K562 (cell line): Measurements from ENCODE around the gene KIRREL1. TPM values are rescaled to one million over a fixed set of nuclear protein-coding genes. Genes with fewer than 3 reads are reported as not detected.

ENCODE experiments used
- ATAC-seq: fragments of 200-7000 bp; cut with Tn5 transposase; 3 replicates; pipeline ENCODE4 v1.9.1; 2020; ENCODE audit warnings: moderate library complexity
- BruUV-seq: library from RNA; stranded (reverse); fragments of 400-500 nt; replicated peaks from 2 replicates; lab custom pipeline; 2021; lab: Mats Ljungman, UMichigan
- CTCF ChIA-PET: fragments of 300-600 bp; formaldehyde crosslinking; extraction: SDS; loops from one replicate; lab custom pipeline; 2021; ENCODE audit warnings: low intra/inter-chr PET ratio; lab: Yijun Ruan, JAX
- POLR2A ChIA-PET: fragments of 300-600, 350-650 bp; sonication (Branson Sonifier 250); formaldehyde crosslinking; extraction: SDS; loops from one replicate; lab custom pipeline; 2021; ENCODE audit warnings: antibody characterized with exemption, inconsistent platforms; lab: Yijun Ruan, JAX
- DNase-seq, 4 experiments: peaks; one replicate each; pipeline versions ENCODE4 v3.0.0 to v3.0.0-alpha.2; 2011 to 2018; ENCODE audit warnings: low spot score in 3 of 4, mixed read lengths in 3 of 4; ENCODE audit errors: extremely low read depth in 1 of 4
- FAIRE-seq: peaks from 2 replicates; lab custom pipeline; 2011; peaks lifted over from hg19 to GRCh38; lab: Jason Lieb, UNC
- H2AFZ ChIP-seq: 2 replicates; pipeline ENCODE4 v1.6.0; 2011; ENCODE audit warnings: low read depth, low read length, control low read depth, inconsistent platforms
- H3K27ac ChIP-seq: fragments of 200-600 bp; 3 replicates; pipeline ENCODE4 v1.8.0; 2011; ENCODE audit warnings: low read depth, mild to moderate bottlenecking, control low read depth, inconsistent platforms, low read length, moderate library complexity, mixed read lengths; ENCODE audit errors: extremely low read depth
- H3K27me3 ChIP-seq, 2 experiments: fragments of 300-600 bp in 1 of 2; 2 replicates in 1 of 2; 3 replicates in 1 of 2; pipeline versions ENCODE4 v1.6.0 to v1.8.0; 2011; ENCODE audit warnings: inconsistent platforms in 2 of 2, low read length in 2 of 2, mild to moderate bottlenecking in 1 of 2, mixed read lengths in 1 of 2, moderate library complexity in 1 of 2; ENCODE audit not compliant: control insufficient read depth in 2 of 2, insufficient read depth in 2 of 2
- H3K36me3 ChIP-seq: fragments of 300-600 bp; 3 replicates; pipeline ENCODE4 v1.8.0; 2011; ENCODE audit warnings: mild to moderate bottlenecking, low read length, inconsistent platforms; ENCODE audit not compliant: control insufficient read depth, insufficient read depth
- H3K4me1 ChIP-seq, 2 experiments: fragments of 200-600 bp in 1 of 2; replicated peaks in 1 of 2; 2 replicates in 1 of 2; 3 replicates in 1 of 2; pipeline versions ENCODE4 v1.5.1 to v1.8.0; 2011; ENCODE audit warnings: inconsistent platforms in 2 of 2, low read length in 2 of 2, mild to moderate bottlenecking in 1 of 2, mixed read lengths in 1 of 2, moderate library complexity in 1 of 2; ENCODE audit not compliant: control insufficient read depth in 2 of 2, insufficient read depth in 2 of 2
- H3K4me2 ChIP-seq: 2 replicates; pipeline ENCODE4 v1.6.1; 2011; ENCODE audit warnings: low read length, control low read depth, inconsistent platforms, mixed read lengths; ENCODE audit not compliant: insufficient read depth
- H3K4me3 ChIP-seq: fragments of 200-600 bp; sonication (generic), shearing (Covaris generic); 2 replicates; pipeline ENCODE4 v1.5.1; 2016; ENCODE audit warnings: control low read depth, inconsistent platforms
- H3K79me2 ChIP-seq: fragments of 200-600 bp; 3 replicates; pipeline ENCODE4 v1.8.0; 2011; ENCODE audit warnings: low read length, inconsistent platforms; ENCODE audit not compliant: control insufficient read depth, insufficient read depth
- H3K9ac ChIP-seq, 2 experiments: 2 replicates each; pipeline versions ENCODE4 v1.6.0 to v1.6.1; 2011; ENCODE audit warnings: low read depth in 2 of 2, low read length in 2 of 2, control low read depth in 1 of 2, inconsistent platforms in 1 of 2, mild to moderate bottlenecking in 1 of 2, mixed read lengths in 1 of 2; ENCODE audit not compliant: insufficient read depth in 1 of 2
- H3K9me1 ChIP-seq: one replicate; pipeline ENCODE4 v1.6.0; 2011; ENCODE audit warnings: inconsistent platforms, mild to moderate bottlenecking, low read length, moderate library complexity; ENCODE audit not compliant: control insufficient read depth, insufficient read depth
- H3K9me3 ChIP-seq: replicated peaks from 2 replicates; pipeline ENCODE4 v1.5.1; 2011; ENCODE audit warnings: low read depth, low read length, inconsistent platforms; ENCODE audit not compliant: control insufficient read depth, insufficient read depth
- H4K20me1 ChIP-seq: replicated peaks from 2 replicates; pipeline ENCODE4 v1.6.1; 2011; ENCODE audit warnings: low read length, inconsistent platforms, mixed read lengths; ENCODE audit not compliant: control insufficient read depth, insufficient read depth
- CTCF ChIP-seq, 3 experiments: IDR thresholded peaks in 2 of 3; conservative IDR thresholded peaks in 1 of 3; 2 replicates each; pipeline ENCODE4 v1.5.1; 2011 to 2012; ENCODE audit warnings: low read length in 3 of 3, mild to moderate bottlenecking in 3 of 3, control low read depth in 2 of 3, improper control_type of control experiment in 1 of 3, inconsistent platforms in 1 of 3, low read depth in 1 of 3, mixed read lengths in 1 of 3, moderate library complexity in 1 of 3; ENCODE audit not compliant: insufficient read depth in 2 of 3
- SMC3 ChIP-seq: conservative IDR thresholded peaks from 2 replicates; pipeline ENCODE4 v1.6.1; 2011; ENCODE audit warnings: low read depth, low read length, improper control_type of control experiment; ENCODE audit not compliant: insufficient read depth
- ZFP36 ChIP-seq: fragments of 150-350 bp; IDR thresholded peaks from 2 replicates; pipeline ENCODE4 v1.6.1; 2018; ENCODE audit warnings: low read length, low read depth; ENCODE audit not compliant: partially characterized antibody
- ZNF507 ChIP-seq: conservative IDR thresholded peaks from 2 replicates; pipeline ENCODE4 v1.6.1; 2017; ENCODE audit warnings: missing genetic modification characterization, missing compliant biosample characterization
- in situ Hi-C: fragments of 300-500 bp; cut with MboI; formaldehyde crosslinking; loops from 4 replicates; pipeline ENCODE4 v1.15.0; 2018; ENCODE audit warnings: inconsistent platforms, mixed read lengths
- intact Hi-C: fragments of 100-400 bp; cut with micrococcal nuclease; formaldehyde crosslinking; loops from 2 replicates; pipeline ENCODE4 v1.14.2; 2022
- polyA plus RNA-seq, 8 experiments: library from polyadenylated mRNA; depleted of rRNA in 4 of 8; stranded (reverse) in 5 of 8; unstranded in 3 of 8; fragments of >200 nt; fragmentation: Nextera tagmentation in 2 of 8; fragmentation: Illumina TruSeq in 1 of 8; extraction: Ambion mirVana in 2 of 8; extraction: Trizol in 1 of 8; gene quantifications; 2 replicates each; pipeline versions ENCODE4 v1.2.1 to v1.2.3, GENCODE V29; 2011 to 2014; ENCODE audit warnings: inconsistent platforms in 1 of 8, missing spikeins in 1 of 8
- total RNA-seq, 7 experiments: library from RNA; depleted of rRNA in 6 of 7; stranded (reverse); fragments of >200 nt in 6 of 7; fragmentation: Illumina TruSeq in 2 of 7; extraction: Trizol in 2 of 7; gene quantifications; 2 replicates each; pipeline versions ENCODE4 v1.2.1 to v1.2.3, GENCODE V29; 2011 to 2021; ENCODE audit warnings: low replicate concordance in 1 of 7

Gene KIRREL1
- total and polyA plus RNA-seq, 9 of the 15 experiments (the other 6 are each of a cell fraction or from before 2014, with no cell fraction given) = under 0.01 to 0.22 (median 0.03) TPM; not detected in 3

GRCh38 chr1:157969697-157970485 is 23.6 kb upstream of the KIRREL1 start (continued):
- peak; percentile 63 to 73 (median 66) for TF ChIP-seq CTCF (IDR thresholded peaks at IDR 0.05 in 2 of 3, conservative IDR thresholded peaks at IDR 0.05 in 1 of 3; ENCODE audit: insufficient read depth in 2 of 3, low read depth in 1 of 3, low read length in 3 of 3)
- peak; percentile 49; the same call in 1 of the 2 replicates for TF ChIP-seq SMC3

- BruUV-seq = no TSS peak
- Histone ChIP-seq H3K4me3 (no peak overlapping the region), H2AFZ (no peak overlapping the region), H3K4me2 (no peak overlapping the region), H3K9ac (no peak overlapping the region), H3K79me2 (no peaks in the 10 kb centered on the region), H3K36me3 (no peaks in the 10 kb centered on the region), H3K27me3 (no peaks in the 10 kb centered on the region; a peak in 1 of 5 replicates), H3K9me1 (no peaks in the 10 kb centered on the region), H4K20me1 (no peaks in the 10 kb centered on the region), H3K9me3 (no peaks in the 10 kb centered on the region), H3K27ac (no peak overlapping the region), H3K4me1 (no peaks in the 10 kb centered on the region)
- FAIRE-seq = no peak
- ATAC-seq = no peak
- ChIA-PET CTCF (interaction anchor here (1.1 kb wide), 1 partner anchor 146 kb away, joined by 3 read pairs; no protein-coding TSS in a partner anchor), POLR2A (no interaction called here)
- TF ChIP-seq ZFP36 (peak; percentile 21), ZNF507 (no peak)
- intact Hi-C loops = no loop called here
- in situ Hi-C loops = no loop called here
- no peak for DNase-seq
Measured at GRCh38 chr1:157971769-157972168, 21.7 kb upstream of the KIRREL1 start.
